HEK293T (cell line): ENCODE data around the gene CCL1.

Source experiments
- ARNT ChIP-seq: fragments of 450-650 bp; IDR thresholded peaks from 2 replicates; pipeline ENCODE4 v1.6.1; 2017; ENCODE audit warnings: mild to moderate bottlenecking
- SP1 ChIP-seq: fragments of 450-650 bp; IDR thresholded peaks from 2 replicates; pipeline ENCODE4 v1.6.1; 2017

GRCh38 chr17:34411646-34412421 lies 48.8 kb upstream of the CCL1 start:
- TF ChIP-seq ARNT = no peak
- no peak for TF ChIP-seq SP1
